Measurements from ENCODE around the gene ERGIC1.
"Not testable (repeated sequence)": the region's sequence is repeated elsewhere in the genome, so short reads cannot be mapped to it uniquely, and the experiment has no call there.

The ERGIC1 gene

DNA sequence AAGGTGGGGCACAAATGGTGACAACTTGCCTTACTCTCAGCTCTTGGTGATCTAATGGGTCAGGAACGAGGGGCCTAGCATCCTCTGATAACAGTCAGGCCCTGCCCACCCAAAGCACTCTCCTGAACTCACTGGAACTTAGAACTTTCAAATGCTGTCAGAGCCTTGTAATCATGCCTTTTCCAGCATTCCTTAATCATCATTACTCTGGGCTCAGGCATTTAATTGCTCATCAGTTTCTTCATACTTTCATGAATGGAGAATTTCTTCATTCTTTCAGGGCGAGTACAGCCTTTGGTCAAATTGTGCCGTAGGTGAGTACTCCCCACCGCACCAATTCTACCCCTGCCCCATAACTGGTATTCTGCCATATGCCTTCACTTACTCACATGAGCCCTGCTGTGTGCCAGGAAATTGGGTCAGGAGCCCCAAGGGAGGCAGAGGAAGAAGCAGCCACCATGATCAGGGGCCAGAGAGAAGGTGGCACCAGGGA, 32.8 kb upstream of the ERGIC1 start:
- DNase-seq: no peak

DNA sequence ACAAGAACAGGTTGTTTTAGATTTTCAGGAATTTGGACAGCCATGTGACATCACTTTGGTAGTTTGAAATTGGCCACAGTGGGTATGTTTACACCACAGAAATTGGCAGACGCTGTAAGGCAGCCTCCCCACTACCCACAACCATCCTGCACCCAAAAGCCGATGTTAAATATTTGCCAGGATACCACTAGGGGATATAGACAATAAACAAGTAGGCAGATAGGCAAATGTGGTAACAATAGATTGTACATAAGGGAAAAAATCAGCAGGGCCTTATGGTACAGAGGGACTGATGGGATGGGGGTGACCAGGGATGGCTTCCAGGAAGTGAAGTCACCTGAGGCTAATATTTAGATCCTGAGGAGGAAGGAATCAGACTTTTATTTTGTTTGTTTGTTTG, 31.9 kb upstream of the ERGIC1 start:
- DNase-seq: no peak

DNA sequence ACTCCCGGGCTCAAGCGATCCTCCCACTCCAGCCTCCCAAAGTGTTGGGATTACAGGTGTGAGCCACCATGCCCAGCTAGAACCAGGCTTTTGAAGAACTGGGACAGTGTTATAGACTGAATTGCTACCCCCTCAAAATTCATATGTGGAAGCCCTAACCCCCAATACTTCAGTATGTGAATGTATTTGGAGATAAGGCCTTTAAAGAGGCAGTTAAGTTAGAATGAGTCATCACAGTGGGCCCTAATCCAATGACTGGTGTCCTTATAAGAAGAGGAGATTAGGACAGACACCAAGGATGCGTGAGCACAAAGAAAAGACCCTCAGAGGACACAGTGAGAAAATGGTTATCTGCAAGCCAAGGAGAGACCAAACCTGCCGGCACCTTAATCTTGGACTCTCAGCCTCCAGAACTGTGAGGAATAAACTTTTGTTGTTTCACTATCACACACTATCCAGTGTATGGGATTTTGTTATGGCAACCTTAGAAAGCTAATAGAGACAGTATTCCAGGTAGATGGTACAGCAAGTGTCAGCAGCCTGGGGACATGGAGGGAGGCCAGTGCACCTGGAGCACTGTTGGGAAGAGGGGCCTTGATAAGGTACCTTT, 31.4 kb upstream of the ERGIC1 start:
- DNase-seq: no peak

DNA sequence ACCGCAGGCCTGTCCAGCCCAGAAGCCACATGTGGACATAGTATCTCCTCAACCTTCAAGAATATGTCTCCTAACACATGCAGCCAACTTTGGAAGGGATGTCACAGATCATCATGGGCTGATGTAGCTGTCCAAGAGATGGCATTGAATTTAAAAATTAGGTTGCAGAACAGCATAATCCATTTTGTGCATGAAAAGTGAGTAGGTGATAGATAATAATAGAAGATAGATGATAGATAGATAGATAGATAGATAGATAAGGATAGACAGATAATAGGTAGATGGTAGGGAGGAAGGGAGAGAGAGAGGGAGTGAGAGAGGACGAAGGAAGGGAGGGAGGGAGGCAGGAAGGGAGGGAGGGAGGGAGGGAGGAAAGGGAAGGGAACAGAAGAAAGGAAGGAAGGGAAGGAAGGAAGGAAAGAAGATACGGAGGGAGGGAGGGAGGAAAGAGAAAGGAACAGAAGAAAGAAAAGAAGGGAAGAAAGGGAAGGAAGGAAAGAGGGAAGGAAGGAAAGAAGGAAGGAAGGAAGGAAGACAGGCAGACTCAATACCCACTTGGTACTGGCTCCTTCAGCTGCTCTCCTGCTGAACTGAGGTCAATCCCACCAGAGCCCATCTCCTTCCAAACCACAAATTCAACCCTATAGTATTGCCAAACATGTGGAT, 28.9 kb upstream of the ERGIC1 start:
- DNase-seq: no peak

DNA sequence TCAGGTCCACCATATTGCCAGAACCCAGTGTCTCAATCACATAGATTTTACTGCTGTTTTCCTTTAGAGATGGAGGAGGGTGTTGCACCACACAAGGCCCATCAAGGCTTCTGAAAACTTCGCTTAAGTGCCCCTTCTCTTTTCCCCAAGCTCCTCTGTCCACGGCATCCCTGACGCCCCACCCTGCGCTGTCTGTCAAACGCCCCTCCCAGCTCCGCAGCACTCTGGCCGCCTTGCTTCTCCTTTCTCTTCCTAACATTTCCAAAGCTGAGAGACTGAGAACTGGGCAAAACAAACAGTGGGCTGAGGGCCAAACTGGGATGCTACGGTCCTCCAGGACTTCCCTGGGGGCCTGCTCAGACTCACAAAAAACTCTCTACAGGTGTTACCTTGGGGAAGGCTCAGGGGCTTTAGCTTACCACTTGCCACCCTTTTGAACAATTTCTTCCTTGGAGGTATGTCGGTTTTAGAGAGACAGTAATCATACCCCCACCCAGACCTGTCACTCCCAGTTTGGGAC, 28.3 kb upstream of the ERGIC1 start:
- DNase-seq: no peak

DNA sequence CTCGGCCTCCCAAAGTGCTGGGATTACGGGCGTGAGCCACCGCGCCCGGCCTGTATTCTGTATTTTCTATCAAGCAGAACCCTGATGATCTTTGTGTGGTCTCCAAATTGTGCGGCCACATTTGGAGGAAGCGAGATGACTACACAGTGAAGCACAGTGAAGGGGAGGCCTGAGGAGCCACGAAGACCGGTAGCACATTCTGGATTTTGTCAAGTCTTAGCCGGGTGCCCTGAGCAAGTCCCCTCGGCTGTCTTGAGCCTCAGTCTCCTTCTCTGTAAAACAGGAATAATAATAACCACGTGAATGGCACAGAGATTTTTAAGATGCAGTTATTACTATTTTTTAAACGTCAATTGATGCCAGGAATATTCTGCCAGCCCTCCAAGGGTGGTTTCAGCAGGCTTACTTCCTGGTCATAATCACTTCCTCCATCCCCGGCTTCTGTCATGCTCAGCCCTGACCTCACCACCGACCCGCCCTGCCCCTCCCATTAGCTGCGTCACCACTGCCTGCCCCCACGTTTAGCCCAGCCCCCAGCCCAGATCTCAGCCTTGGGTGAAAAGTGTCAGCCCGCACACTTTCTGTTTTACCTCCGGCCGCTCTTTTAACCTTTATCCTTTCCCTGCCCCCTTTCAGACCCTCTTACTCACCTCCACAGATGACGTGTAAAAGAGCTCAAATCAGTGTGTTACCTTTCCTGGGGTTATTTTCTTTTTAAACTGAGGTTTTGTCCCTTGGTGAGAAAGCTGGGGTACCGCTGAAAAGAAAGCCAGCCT, 27.0 kb upstream of the ERGIC1 start:
- no peak for DNase-seq

DNA sequence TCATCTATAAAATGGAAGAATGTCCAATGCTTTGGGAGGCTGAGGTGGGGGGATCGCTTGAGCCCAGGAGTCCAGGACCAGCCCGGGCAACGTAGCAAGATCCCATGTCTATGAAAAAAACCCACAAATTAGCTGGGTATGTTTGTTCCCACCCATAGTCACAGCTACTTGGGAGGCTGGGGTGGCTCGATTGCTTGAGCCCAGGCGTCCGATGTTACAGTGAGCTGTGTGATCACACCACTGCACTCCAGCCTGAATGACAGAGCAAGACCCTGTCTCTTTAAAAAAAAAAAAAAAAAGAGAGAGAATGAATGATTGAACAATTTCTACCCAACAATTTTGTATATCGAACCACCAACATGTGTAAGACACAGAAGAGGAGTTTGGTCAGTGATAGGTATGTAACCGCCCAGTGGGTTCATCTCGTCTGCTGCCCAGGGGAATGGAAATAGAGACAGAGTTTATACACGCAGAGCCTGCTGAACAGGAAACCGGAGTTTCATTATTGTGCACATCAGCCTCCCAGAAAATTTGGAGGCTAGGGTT, 26.2 kb upstream of the ERGIC1 start:
- DNase-seq: no peak

DNA sequence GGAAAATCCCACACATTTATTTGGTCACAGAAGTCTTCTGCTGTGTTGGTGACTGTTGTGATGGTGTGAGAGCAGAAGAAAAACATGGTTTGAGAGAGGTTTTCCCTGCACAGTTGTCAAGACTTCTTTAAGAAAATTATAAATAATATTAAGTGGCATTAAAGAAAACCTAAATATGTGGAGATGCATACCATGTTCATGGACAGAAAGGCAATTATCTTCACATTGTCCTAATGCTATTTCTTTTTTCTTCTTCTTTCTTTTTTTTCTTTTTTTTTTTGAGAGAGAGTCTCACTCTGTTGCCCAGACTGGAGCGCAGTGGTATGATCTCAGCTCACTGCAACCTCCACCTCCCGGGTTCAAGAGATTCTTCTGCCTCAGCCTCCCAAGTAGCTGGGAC, 24.3 kb upstream of the ERGIC1 start:
- no peak for DNase-seq

DNA sequence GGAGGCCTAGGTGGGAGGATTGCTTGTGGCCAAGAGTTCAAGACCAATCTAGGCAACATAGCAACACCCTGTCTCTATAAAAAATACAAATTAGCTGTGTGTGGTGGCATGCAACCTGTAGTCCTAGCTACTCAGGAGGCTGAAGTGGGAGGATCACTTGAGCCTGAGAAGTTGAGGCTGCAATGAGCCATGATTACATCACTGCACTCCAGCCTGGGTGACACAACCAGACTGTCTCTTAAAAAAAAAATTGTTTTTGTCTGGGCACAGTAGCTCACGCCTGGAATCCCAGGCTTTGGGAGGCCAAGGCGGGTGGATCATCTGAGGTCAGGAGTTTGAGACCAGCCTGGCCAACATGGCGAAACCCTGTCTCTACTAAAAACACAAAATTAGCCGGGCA, 23.1 kb upstream of the ERGIC1 start:
- not testable (repeated sequence) for DNase-seq

DNA sequence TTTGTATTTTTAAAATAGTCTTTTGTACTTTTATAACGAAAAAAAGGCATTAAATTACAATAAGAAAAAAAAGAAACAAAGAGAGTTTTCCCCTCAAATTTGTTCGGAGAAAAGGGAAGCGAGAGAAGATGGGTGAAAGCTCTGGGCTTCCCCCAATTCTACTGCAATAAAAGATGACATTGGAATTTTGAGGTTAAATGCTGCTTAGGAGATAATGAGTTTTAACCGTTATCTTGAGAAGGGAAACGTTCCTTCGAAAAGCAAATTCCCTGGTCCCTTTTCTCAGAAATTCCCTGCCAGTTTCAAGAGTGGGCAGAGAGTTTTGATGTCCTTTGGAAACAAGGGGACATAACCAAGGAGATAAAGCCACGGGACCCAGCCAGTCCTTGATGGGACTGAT, 18.4 kb upstream of the ERGIC1 start:
- no peak for DNase-seq

DNA sequence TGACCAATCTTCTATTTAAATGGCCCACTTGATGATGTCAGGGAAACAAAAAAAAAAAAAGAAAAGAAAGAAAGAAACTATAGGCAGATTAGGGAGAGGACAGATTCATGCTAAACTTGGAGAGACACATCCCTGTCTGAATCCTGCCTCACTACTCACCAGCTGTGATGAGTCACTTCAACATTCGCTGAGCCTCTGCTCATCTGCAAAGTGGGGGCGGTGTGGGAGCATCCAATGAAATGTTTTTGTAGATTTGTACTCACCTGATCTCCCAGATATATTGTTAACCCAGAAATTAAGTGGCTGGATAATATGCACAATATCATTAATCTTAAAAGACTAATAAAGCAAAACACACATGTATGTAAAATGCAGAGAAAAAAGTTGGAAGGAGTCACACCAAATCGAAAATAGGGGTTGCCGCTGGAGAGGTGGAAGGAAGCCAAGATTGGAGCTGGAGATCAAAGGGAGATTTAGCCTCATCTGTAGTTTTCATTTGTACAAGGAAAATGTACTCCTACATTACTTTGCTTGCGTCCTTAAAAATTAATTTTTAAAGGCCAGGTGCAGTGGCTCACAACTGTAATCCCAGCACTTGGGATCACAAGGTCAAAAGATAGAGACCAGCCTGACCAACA, 17.0 kb upstream of the ERGIC1 start:
- DNase-seq: no peak

DNA sequence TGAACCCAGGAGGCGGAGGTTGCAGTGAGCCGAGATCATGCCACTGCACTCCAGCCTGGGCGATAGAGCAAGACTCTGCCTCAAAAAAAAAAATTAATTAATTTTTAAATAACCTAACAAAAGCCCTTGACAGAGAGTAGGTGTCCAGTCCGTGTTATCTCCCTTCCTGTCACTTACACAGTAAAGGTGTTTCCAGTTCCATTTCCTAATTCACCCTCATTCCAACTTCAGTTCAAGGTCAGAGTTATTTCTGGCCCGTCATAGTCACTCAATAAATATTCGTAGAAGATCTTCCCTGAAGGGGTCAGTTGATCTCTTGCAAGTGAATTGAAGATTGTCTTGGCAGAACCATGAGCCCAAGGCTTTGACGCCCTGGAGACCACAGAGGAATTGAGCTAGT, 16.4 kb upstream of the ERGIC1 start:
- no peak for DNase-seq

DNA sequence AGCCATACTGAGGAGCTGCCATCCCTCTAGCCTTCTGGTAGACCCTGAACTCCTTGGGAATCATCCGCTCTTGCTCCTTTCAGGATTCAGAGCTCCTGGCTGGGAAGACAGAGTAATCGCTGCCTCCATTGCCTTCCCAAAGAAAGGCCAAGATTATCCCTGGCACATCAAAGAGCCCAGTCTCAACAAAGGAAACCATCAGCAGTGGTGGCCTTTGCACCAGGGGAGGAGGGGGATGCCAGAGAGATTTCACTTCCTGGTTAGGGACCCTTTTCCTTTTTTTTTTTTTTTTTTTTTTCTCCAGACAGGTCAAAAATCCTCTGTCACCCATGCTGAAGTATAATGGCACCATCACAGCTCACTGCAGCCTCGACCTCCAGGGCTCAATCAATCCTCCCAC, 16.0 kb upstream of the ERGIC1 start:
- no peak for DNase-seq

DNA sequence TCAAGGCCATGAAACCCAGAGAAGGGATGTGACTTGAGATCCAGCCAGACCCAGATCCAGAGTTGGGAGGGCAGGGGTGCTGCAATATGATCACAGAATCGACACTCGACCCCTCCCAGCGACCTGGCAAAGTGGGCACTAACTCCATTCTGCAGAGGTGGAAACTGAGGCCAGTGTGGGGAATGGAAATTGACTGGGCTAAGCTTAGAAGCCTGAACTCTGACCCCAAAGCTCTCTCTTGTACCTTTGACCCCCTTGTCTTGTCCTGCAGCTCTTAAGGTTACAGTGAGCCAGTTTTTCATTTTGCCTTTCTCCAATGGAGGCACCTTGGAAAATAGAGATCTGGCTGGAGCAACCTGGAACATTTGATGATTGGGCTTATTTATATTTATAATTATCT, 14.5 kb upstream of the ERGIC1 start:
- DNase-seq: no peak

DNA sequence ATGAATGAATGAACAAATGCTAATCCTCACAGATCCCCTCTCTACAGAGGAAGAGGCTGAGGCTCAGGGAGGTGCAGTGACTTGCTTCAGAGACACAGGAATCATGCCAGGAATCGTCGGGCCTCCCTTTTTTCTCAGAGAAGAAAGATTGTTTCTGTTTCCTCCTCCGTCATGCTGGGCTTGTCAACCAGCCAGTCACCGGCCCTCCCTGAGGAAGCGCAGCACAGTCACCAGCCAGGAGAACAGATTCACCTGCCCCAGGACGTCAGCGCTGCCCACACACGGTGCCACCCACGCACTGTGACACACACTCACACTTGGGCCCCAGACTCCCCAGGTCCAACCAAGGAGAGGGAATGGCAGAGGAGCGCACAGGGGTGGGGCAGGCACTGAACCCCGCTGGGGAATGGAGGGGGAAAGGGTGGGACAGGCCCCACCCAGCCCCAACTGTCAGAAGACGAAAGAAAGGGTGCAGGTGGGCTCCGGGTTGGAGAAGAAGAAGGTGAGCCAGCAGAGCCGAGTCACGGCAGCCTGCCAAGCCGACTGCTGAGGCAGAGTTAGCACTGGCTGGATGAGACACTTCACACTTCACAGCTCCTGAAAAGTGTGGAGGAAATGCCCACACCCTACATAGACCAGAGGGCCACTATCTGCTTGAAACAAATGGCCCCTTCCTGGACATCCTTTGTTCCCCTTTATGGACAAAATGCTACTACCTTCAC, 13.8 kb upstream of the ERGIC1 start:
- DNase-seq: no peak

DNA sequence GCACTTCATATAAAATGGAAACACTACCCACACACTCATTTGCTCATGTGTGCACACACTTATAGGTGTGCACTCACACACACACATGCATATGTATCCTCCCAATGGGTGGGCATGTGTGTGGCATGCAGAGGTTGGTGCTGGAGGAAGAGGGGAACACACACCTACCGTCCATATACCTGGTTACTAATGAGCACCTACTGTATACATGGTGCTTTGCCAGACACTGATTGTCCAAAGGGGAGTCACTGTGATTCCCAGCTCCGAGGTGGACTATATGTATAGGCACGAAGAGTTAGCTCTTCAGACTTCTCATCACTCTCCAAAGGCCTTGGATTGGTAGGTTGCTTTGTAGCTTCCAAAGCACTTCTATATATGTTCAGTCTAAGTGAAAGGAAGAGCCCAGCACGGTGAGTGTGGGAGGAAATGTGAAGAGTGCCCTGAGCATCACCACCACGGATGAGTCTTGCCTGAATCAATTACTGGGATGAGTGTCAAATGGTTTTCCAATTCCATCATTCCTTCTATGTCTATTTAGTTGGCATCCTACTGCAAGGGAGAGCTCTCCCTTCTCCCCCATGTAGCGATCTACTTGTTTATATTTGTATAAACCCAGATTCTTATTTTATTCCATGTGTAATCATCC, 12.6 kb upstream of the ERGIC1 start:
- no peak for DNase-seq

DNA sequence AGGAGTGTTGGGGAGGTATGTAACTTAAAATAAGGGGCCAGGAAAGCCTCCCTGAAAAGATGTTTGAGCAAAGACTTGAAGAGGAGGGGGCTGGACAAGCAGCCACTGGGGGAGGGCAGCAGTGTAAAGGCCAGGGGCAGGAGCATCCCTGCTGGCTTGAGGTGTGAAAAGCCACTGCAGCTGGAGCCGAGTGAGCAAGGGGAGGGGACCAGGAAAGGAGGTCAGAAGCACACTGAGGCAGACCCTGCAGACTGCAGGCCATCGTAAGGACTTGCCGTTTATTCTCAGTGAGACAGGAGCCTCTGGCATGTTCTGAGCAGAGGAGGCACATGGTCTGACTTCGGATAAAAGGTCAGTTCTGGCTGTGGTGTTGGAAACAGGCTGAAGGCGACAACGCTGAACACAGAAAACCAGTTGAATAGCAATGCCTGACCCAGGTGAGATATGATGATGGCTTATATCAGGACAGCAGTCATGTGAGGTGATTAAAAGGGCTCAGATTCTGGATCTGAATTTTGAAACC, 10.2 kb upstream of the ERGIC1 start:
- DNase-seq: no peak

DNA sequence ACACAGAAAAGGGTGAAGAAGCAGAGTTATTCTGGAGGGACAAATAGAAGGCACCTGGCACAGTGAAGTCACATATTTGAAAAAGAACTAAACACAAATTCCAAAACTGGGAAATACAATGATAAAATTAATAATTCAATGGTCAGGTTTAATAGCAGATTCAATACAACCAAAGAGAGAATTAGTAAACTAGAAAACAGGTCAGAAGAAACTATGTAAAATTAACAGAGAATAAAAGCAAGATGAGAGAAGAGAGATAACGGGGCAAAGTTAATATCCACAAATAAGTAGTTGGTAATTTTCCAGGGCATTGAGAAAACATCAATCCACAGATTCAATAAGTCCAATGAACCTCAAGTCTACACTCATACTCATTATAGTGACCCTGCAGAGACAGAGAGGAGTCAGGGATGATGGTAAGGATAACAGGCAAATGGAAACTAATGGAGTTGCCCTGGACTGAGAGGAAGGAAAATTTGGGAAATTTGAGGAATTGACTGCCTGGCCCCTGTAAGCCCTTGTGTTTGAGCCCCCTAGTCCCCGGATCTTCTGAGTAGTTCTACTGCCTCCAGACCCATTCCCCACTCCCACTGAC, 8.3 kb upstream of the ERGIC1 start:
- DNase-seq: no peak

DNA sequence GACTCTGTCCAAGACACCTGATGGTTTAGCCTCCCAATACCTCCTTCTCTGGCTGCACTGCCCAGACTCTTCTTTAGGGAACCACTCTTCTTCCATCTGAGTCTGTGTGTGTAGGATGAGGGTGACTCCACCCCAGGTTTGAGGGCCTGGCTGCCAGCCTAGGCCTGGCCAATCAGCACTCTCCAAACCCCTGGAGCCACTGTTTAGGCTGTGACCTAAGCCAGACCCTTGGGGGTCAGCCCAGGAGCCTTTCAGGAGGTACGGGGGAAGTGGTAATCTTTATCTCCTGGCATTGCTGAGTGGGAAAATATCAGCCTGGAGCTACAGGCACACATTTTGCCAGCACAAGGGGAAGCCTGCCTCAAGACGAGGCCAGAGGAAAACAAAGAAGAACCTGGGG, 6.2 kb upstream of the ERGIC1 start:
- DNase-seq: no peak

DNA sequence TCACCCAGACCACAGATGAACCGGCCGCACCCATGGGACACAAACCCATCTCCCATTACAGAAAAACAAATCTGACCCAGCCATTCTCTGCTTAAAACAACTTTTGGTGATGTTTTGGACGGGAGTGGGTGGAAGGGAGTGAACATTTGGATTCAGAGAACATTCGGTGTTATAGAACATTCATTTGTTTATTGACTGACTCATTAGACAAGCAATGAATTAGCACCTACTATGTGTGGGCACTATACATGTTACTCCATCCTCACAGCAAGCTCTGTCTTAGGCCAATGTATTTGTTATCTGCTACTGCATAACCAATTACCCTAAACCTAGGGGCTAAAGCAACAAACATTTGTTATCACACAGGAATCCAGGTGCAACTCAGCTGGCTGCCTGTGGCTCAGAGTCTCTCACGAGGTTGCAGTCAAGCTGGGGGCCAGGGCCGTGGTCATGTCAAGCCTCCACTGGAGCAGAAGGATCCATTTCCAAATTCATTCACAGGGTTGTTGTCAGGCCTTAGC, 5.1 kb upstream of the ERGIC1 start:
- no peak for DNase-seq

DNA sequence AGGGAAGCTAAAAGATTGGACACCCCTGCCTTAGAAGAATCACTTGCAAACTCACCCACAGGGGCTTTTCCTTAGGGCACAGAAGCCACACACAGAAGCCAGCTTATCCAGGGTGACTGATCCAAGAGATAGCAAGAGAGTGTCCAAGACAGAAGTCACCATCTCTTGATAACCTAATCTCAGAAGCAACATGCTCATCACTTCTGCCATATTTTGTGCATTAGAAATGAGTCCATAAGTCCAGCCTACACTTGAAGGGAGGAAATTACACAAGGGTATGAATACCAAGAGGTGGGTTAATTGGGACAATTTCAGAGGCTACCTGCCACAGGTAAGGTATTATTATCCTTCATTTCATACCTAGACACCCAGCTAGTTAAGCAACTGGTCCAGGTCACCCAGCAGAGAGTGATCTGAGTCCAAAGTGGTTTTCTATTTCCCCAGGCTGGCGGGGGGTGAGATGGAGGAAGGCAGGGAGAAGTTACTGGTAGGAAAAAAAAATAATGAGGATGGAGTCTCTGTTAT, 3.7 kb upstream of the ERGIC1 start:
- no peak for DNase-seq
